Measurements from ENCODE around the gene IFT20. TPM values are rescaled to one million over a fixed set of nuclear protein-coding genes. Genes with fewer than 3 reads are reported as not detected.

IFT20 gene
- total and polyA plus RNA-seq, 2 experiments from 2014 or later: 13.2 to 32.3 TPM

GRCh38 chr17:28357901-28358197 lies 22.6 kb upstream of the IFT20 start (continued):
- TF ChIP-seq, protein P1, sequence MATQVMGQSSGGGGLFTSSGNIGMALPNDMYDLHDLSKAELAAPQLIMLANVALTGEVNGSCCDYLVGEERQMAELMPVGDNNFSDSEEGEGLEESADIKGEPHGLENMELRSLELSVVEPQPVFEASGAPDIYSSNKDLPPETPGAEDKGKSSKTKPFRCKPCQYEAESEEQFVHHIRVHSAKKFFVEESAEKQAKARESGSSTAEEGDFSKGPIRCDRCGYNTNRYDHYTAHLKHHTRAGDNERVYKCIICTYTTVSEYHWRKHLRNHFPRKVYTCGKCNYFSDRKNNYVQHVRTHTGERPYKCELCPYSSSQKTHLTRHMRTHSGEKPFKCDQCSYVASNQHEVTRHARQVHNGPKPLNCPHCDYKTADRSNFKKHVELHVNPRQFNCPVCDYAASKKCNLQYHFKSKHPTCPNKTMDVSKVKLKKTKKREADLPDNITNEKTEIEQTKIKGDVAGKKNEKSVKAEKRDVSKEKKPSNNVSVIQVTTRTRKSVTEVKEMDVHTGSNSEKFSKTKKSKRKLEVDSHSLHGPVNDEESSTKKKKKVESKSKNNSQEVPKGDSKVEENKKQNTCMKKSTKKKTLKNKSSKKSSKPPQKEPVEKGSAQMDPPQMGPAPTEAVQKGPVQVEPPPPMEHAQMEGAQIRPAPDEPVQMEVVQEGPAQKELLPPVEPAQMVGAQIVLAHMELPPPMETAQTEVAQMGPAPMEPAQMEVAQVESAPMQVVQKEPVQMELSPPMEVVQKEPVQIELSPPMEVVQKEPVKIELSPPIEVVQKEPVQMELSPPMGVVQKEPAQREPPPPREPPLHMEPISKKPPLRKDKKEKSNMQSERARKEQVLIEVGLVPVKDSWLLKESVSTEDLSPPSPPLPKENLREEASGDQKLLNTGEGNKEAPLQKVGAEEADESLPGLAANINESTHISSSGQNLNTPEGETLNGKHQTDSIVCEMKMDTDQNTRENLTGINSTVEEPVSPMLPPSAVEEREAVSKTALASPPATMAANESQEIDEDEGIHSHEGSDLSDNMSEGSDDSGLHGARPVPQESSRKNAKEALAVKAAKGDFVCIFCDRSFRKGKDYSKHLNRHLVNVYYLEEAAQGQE (IDR thresholded peaks at IDR 0.05; ENCODE audit: unreplicated experiment): no peak
- no peak for TF ChIP-seq EZH2 (IDR thresholded peaks at IDR 0.05; ENCODE audit: low read depth, unreplicated experiment)
- TF ChIP-seq EZH2phosphoT487 (IDR thresholded peaks at IDR 0.05; ENCODE audit: unreplicated experiment): no peak
- no peak for TF ChIP-seq STAT1 (IDR thresholded peaks at IDR 0.05; ENCODE audit: unreplicated experiment)

DNA sequence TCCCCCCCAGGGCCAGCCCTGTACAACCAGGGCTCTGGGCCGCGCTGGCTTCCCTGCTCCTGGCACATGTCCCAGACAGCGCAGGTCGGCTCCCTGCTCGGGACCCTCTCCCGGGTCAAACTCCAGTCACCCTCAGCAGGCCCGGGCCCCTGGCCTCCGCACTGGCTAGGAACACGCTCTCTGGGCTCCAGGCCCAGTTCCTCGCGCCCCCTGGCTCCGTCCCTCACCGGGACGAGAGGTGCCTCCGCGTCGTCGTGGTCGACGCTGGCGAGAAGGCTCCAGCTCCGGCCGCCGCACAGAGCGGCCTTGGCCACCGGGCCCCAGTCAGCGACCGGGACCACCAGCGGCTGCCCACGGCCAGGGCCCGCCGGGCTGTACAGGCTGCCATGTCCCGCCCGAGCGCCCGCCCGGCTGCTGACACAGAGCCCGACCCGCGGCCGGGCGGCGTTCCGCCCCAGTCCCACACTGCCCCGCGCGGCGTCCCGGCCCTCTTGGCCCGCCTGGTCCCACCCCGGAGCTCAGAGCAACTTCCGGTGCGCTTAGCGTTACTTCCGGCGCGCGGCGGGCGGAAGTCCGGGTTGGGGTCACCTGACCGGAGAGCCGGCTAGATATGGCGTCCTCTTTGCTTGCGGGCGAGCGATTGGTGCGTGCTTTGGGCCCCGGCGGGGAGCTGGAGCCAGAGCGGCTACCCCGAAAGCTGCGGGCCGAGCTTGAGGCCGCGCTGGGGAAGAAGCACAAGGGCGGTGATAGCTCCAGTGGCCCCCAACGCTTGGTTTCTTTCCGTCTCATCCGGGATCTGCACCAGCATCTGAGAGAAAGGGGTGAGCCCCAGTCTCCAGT lies 22.0 kb upstream of the IFT20 start, which contains the start of gene POLDIP2:
Gene POLDIP2 (minus strand): TSS at position 467 of the 840 bp plus-strand sequence. CDS start 79 bp downstream, at position 388.
- H3K27ac Mint-ChIP-seq: peak within 1 kb of the TSS; percentile 93
- H3K36me3 Mint-ChIP-seq (ENCODE audit: low read depth): peaks cover 69% of the 10 kb centered on the region
- no peaks in the 10 kb centered on the region; the same call in 1 of the 2 replicates for H4K20me1 ChIP-seq (replicated peaks; ENCODE audit: insufficient read depth)
- peaks cover 14% of the 10 kb centered on the region for H3K4me1 Mint-ChIP-seq
- H3K9me2 ChIP-seq (ENCODE audit: insufficient read depth): no peaks in the 10 kb centered on the region
- H3K4me3 ChIP-seq: peak within 1 kb of the TSS; percentile 89
- H3K27ac ChIP-seq (ENCODE audit: low read depth): peak within 1 kb of the TSS; percentile 83
- peak within 1 kb of the TSS; percentile 94 for H3K4me3 Mint-ChIP-seq
- peaks cover 17% of the 10 kb centered on the region for H3K36me3 ChIP-seq (ENCODE audit: insufficient read depth)
- H2AFZ ChIP-seq: peak within 1 kb of the TSS; percentile 89
- peaks cover 13% of the 10 kb centered on the region for H3K4me1 ChIP-seq (ENCODE audit: insufficient read depth)
- TF ChIP-seq ZNF331 (CRISPR knock-in tag; IDR thresholded peaks at IDR 0.05; ENCODE audit: low read depth) (no peak), CREB1 (CRISPR knock-in tag; IDR thresholded peaks at IDR 0.05; ENCODE audit: low read depth) (peak; percentile 83), EZH2 (IDR thresholded peaks at IDR 0.05; ENCODE audit: low read depth, unreplicated experiment) (no peak), POLR2AphosphoS5 (IDR thresholded peaks at IDR 0.05; ENCODE audit: low read depth) (peak; percentile 68; the same call in 1 of the 2 replicates), ZNF114 (CRISPR knock-in tag; IDR thresholded peaks at IDR 0.05) (no peak), ETS1 (IDR thresholded peaks at IDR 0.05) (peak; percentile 91), NANOG (IDR thresholded peaks at IDR 0.05; ENCODE audit: borderline replicate concordance) (no peak)
- TF ChIP-seq, protein P1 (IDR thresholded peaks at IDR 0.05; ENCODE audit: unreplicated experiment): no peak
- peak within 1 kb of the TSS; percentile 89 for H3K4me2 ChIP-seq
- no peaks in the 10 kb centered on the region for H3K27me3 ChIP-seq (ENCODE audit: insufficient read depth)
- H3F3A ChIP-seq (replicated peaks; ENCODE audit: low read depth): no peaks in the 10 kb centered on the region; the same call in 1 of the 2 replicates
- H3K79me2 ChIP-seq (replicated peaks; ENCODE audit: insufficient read depth): peaks cover 24% of the 10 kb centered on the region
- DNase-seq (ENCODE audit: low spot score) (peak; percentile 97), ATAC-seq (peak; percentile 99)
- H3K27me3 Mint-ChIP-seq (ENCODE audit: insufficient read depth, low read depth, poor library complexity): peaks cover 6% of the 10 kb centered on the region
- no peaks in the 10 kb centered on the region; the same call in 2 of the 3 replicates for H3K9me3 Mint-ChIP-seq

Data from GM23338 (cell line).